ENCODE results near the gene PLCG1.

Gene PLCG1

DNA sequence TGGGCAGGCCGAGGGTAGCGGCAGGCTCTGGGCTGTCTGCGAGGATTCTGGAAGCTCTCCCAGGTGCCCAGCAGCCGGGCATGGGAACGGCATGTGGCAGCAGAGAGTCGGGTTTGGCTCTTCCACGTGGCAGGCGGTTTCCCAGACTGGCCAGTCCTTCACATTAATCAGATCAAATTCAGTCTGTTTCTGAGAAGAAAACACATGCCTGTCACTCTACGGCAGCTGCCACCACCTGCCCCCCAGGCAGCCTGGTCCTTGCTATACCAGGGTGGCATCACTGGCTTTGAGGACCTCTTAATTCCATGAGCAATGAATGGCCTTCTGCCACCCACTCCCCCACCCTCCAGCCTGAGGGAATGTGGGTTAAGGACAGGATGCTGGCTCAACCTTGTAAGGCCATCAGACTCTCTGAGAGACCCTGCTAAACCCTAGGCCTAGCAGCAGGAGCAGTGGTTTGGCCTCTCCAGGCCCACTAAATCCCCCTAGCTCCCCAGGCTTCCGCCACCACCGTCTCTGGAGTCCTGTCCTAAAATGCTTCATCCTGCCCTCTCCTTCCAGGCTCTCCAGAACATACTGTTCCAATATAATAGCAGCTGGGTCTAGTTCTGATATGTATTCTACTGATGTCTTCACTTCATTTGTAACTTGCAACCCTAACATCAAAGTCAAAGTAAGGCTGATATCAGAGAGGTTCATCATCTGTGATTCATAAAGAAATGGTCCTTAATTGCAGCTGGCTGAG, 47.8 kb downstream of the PLCG1 start:
- TF ChIP-seq, protein P1, sequence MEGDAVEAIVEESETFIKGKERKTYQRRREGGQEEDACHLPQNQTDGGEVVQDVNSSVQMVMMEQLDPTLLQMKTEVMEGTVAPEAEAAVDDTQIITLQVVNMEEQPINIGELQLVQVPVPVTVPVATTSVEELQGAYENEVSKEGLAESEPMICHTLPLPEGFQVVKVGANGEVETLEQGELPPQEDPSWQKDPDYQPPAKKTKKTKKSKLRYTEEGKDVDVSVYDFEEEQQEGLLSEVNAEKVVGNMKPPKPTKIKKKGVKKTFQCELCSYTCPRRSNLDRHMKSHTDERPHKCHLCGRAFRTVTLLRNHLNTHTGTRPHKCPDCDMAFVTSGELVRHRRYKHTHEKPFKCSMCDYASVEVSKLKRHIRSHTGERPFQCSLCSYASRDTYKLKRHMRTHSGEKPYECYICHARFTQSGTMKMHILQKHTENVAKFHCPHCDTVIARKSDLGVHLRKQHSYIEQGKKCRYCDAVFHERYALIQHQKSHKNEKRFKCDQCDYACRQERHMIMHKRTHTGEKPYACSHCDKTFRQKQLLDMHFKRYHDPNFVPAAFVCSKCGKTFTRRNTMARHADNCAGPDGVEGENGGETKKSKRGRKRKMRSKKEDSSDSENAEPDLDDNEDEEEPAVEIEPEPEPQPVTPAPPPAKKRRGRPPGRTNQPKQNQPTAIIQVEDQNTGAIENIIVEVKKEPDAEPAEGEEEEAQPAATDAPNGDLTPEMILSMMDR (IDR thresholded peaks at IDR 0.05; ENCODE audit: unreplicated experiment in 3 of 3) = no peak
- peaks cover 23% of the 10 kb centered on the region for H3K9me3 Mint-ChIP-seq
- no peak overlapping the region for H3K4me3 Mint-ChIP-seq
- H3K27ac Mint-ChIP-seq = no peak overlapping the region
- no peaks in the 10 kb centered on the region for H3K4me1 Mint-ChIP-seq
- H3K36me3 Mint-ChIP-seq (ENCODE audit: low read depth) = peaks cover 37% of the 10 kb centered on the region
- no peaks in the 10 kb centered on the region for H3K27me3 Mint-ChIP-seq (ENCODE audit: low read depth)

DNA sequence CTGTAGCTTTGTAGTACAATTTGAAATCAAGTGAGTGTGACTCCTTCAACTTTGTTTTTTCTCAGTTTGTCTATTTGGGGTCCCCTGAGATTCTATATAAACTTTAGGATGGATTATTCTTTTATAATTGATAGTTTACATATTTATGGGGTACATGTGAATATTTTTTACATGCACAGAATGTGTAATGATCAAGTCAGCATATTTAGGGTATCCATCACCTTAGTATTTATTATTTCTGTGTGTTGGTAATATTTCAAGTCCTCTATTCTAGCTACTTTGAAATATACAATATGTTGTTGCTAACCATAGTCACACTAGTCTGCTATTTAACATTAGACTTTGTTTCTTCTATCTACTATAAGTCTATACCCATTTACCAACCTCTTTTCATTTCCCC, 50.3 kb downstream of the PLCG1 start:
- Mint-ChIP-seq H3K4me3 (no peak overlapping the region), H3K4me1 (no peaks in the 10 kb centered on the region), H3K9me3 (peaks cover 39% of the 10 kb centered on the region), H3K27ac (no peak overlapping the region), H3K36me3 (ENCODE audit: low read depth) (peaks cover 51% of the 10 kb centered on the region), H3K27me3 (ENCODE audit: low read depth) (no peaks in the 10 kb centered on the region)
- TF ChIP-seq, protein P1 (IDR thresholded peaks at IDR 0.05; ENCODE audit: unreplicated experiment in 3 of 3) = no peak

DNA sequence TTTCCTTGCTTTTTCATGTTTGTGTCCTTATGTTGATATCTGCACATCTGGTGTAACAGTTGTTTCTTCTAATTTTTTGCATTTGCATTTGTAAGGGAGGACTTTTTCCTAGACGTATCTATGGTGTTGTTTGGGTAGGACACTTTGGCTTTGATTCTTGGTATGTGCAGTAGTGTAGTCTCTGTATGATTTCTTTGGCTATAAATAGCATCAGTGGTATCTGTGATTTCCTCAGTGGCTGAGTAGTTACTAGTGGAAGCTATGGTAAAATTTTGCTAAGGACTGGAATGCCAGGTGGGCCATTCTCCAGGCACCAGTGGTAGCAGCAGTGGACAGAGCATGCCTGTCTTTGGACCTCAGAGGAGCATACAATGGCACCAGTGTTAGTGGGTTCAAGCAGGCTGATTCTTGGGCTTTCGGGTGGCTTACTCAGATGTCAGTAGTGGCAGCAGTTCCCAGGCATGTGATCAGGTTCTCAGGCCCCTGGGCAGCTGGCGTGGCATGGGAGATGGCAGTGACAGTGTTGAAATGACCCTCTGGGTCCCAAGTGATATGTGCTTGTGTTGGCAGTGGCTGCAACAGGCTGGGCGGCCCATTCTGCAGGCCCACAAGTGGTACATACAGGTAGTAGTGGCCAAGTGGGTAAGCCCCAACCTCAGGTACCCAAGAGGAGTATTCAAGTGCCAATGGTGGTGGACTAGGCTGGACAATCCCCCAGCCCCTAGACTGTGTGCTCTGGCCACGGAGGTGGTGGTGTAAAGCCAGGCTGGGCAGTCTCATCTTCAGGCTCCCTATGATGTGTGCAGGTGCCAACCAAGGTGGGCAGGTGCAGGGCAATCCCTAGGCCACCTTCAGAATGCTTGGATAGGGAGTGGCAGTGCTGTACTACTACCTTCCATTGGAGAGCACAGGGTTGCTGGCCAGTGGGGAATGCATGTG, 54.5 kb downstream of the PLCG1 start:
- Mint-ChIP-seq H3K27me3 (ENCODE audit: low read depth) (no peaks in the 10 kb centered on the region), H3K27ac (no peak overlapping the region), H3K9me3 (peaks cover 71% of the 10 kb centered on the region), H3K4me1 (no peaks in the 10 kb centered on the region), H3K36me3 (ENCODE audit: low read depth) (peaks cover 74% of the 10 kb centered on the region), H3K4me3 (no peak overlapping the region)
- TF ChIP-seq, protein P1 (IDR thresholded peaks at IDR 0.05; ENCODE audit: unreplicated experiment in 3 of 3) = no peak

DNA sequence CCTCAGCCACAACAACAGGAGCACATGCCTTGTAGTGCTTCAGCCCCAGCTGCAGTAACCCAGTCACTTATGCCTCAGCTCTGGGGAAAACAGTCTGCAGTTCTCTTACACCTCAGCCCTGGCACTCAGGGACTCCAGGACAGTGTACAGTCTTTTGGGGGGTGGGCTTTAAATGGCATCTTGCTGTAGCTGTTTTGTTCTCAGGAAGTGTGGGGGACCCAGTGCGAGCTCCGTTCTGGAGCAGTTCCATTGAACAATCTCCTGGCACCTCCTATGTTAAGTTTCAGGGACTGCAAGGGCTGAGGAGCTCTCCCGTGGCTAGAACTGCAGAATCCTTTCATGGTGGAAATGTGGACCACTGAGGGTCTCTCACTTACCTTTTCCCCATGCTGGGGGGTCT, 55.2 kb downstream of the PLCG1 start:
- peaks cover 78% of the 10 kb centered on the region for H3K36me3 Mint-ChIP-seq (ENCODE audit: low read depth)
- H3K27ac Mint-ChIP-seq = no peak overlapping the region
- no peaks in the 10 kb centered on the region for H3K4me1 Mint-ChIP-seq
- H3K4me3 Mint-ChIP-seq = no peak overlapping the region
- TF ChIP-seq, protein P1 (IDR thresholded peaks at IDR 0.05; ENCODE audit: unreplicated experiment in 3 of 3) = no peak
- H3K9me3 Mint-ChIP-seq = peaks cover 73% of the 10 kb centered on the region
- no peaks in the 10 kb centered on the region for H3K27me3 Mint-ChIP-seq (ENCODE audit: low read depth)

DNA sequence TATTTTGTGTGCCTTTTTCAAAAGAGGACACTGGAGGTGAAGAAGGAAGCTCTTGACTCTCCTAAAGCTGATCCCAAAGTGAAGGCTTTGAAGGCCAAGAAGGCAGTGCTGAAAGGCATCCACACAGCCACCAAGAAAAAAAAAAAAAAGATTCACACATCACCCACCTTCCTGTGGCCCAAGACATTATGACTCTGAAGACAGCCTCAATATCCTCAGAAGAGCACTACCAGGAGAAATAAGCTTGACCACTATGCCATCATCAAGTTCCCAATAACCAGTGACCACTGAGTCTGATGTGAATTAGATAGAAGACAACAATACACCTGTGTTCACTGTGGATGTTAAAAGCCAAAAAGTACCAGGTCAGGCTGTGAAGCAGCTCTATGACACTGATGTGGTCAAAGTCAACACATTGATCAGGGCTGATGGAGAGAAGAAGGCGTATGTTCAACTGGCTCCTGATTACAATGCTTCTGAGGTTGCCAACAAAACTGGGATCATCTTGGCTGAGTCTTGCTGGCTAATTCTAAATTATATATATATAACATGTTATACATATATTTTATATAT, 59.4 kb downstream of the PLCG1 start:
- Mint-ChIP-seq H3K27ac (no peak overlapping the region), H3K9me3 (peaks cover 64% of the 10 kb centered on the region), H3K27me3 (ENCODE audit: low read depth) (no peaks in the 10 kb centered on the region), H3K36me3 (ENCODE audit: low read depth) (peaks cover 78% of the 10 kb centered on the region), H3K4me1 (no peaks in the 10 kb centered on the region), H3K4me3 (no peak overlapping the region)
- TF ChIP-seq, protein P1 (IDR thresholded peaks at IDR 0.05; ENCODE audit: unreplicated experiment in 3 of 3) = no peak

Data from nephron (organoid).